NOMO-1 treated with dmso at 0.1 percent for 144 hours (cell line): ENCODE results near the gene DNAJB1.
"Not testable (repeated sequence)": the region's sequence is repeated elsewhere in the genome, so short reads cannot be mapped to it uniquely, and the experiment has no call there.

Source experiments
- DNase-seq: peaks from one replicate; lab custom pipeline; 2025; ENCODE audit not compliant: unreplicated experiment; lab: John Stamatoyannopoulos, UW

DNAJB1 gene

DNA sequence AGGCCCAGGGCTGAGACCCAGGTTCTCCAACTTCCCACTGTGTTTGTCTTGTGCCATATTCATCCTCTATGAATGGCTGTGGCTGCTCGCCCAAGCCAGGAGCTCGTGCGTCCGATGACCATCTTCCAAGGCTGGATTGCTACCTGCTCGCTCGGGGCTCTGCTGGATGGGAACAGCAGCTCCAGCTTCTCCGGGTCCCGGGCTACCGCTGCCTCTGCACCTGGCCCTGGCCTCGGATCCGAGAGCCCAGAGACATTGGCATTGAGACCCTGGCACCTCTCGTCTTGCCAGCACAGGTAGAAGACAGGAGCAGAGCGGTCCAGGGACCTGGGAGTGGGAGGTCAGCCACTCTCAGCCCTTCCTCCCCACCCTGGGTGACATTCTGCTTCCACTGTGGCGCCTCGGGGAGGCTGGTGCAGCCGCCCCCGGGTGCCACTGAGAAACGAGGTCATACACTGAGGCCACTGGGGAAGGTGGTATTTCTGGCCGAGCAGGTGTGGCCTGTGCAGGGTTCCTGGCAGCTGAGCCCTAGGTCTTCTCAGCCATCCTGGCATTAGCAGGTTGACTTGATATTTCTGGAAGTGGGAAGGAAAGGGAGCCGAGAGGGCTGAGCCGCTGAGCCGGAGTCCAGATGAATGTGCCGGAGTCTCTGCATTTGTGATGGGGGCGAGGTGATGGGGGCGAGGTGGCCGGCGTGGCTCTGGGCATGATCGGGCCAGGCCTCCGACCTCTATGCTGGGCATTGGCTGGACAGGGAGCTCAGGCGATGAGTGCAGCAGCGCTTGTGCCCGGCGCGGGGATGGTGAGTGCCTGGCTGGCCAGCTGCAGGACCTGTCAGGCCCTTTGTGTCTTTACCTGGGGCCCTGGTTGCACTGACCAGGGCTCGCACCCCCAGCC is 35.1 kb upstream of the DNAJB1 start:
- DNase-seq = no peak

DNA sequence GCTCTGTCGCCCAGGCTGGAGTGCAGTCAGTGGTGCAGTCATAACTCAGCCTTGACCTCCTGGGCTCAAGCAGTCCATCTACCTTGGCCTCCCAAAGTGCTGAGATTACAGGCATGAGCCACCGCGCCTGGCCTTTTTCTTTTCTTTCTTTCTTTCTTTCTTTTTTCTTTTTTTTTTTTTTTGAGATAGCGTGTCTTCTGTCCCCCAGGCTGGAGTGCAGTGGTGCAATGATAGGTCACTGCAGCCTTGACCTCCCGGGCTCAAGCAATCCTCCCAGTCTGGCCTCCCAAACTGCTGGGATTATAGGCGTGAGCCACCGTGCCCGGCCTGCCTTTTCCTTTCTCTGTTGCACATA is 33.8 kb upstream of the DNAJB1 start:
- DNase-seq = not testable (repeated sequence)

DNA sequence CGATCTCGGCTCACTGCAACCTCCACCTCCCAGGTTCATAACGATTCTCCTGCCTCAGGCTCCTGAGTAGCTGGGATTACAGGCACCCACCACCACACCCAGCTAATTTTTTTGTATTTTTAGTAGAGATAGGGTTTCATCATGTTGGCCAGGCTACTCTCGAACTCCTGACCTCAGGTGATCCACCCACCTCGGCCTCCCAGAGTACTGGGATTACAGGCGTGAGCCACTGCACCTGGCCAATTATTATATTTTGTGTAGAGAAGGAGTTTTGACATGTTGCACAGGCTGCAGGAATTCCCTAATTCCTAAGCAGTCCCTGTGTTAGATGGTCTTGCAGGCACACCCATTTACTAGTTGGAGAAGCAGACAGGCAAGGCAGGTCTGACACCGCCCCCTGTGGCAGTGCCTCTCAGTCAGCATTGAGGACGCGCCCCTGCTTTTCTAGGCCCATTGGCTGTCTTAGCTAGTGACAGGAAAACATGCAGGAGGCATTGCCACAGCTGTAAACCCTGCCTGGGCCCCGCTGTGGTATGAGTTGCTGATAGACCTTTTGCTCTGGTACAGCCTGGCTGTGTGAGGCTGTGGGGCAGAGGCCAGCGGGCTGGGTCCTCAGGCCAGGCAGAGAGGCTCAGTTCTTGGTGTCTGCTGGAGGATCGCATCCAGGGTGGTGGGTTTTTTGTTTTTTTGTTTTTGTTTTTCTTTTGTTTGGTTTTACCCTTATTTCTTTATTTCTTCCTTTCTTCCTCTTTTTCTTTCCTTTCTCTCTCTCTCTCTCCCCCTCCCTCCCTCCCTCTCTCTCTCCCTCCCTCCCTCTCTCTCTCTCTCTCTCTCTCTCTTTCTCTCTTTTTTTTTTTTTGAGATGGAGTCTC is 33.2 kb upstream of the DNAJB1 start:
- peak; percentile 92 for DNase-seq

GRCh38 chr19:14550201-14550754 is 32.1 kb upstream of the DNAJB1 start:
- DNase-seq = no peak

DNA sequence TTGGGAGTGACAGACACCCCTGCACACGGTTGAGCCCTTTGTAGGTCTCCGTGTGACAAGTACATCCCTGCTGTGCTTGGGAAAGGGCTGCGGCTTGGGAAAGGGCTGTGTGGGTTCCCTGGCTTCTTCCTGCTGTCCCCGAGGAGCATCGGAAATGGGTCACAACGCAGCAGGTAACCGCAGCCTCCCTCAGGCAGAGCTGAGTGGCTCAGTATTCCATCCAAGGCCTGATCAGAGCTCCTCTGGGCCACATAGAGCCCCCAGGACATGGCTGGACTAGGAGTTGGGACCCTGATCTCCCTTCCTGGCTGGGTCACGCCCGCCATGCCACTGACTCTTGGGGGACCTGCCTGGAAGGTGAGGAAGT is 27.5 kb upstream of the DNAJB1 start:
- DNase-seq = no peak

DNA sequence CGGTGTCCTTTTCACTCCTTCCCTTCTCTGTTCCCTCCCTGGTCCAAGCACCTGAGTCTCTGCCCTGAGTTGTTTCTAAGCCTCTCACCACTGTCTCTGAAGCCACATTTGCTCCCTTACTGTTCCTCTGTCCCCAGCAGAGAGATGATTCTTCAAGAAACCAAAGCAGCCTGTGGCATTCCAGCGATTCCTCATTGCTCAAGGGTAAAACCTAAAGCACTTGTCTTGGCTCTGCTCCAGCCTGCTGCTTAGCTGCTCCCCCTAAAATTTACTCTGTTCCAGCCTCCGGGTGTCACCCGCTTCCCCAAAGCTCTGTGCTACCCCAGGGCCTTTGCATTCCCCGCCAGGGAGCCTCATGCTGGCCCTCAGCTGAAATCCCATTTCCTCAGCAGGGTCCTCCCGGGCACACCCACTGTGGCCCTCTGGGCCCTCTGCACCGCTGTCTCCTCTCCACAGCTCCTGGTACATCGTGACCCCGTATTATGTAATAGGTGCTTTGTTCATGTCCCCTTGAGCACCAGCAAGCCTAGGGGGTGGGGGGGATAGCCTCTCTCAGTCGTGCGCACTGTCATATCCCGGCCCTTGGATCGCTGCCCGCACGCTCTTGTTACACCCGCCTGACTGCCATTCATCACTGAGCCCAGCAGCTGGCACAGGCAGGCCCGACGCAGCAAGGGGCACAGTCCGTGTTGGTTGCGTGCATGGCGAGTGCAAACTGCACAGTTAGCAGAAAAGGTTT is 26.9 kb upstream of the DNAJB1 start:
- no peak for DNase-seq

DNA sequence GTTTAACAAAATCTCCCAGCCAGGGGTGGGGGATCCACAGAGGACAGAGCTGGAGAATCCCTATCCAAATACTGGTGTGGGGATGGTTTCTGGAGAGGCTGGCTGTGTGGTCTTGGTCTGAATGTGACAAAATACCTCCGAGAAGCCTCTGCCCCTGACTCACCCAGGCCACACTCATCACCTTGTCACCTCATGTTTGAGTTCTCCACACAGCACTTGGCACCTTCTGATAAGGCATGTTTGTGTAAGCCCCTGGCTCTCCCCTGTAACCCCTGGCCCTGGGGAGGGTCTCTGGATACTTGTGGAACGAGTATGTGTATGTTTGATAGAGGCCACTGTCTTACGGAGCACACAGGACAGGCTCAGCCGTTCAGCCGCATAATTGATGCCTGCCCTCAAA is 25.9 kb upstream of the DNAJB1 start:
- no peak for DNase-seq

GRCh38 chr19:14542711-14543328 is 24.6 kb upstream of the DNAJB1 start:
- DNase-seq = peak; percentile 10

DNA sequence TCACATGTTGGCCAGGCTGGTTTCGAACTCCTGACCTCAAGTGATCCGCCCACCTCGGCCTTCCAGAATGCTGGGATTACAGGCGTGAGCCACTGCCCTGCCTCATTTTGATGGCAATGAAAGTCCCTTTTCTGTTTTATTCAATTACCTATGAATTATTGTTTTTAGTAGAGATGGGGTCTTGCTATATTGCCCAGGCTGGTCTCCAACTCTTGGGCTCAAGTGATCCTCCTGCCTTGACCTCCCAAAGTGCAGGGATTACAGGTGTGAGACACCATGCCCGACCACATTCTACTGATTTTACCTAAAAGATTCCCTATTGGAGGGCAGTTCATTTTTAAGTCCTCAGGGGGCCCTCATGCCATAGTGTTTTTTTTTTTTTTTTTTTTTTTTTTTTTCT is 23.8 kb upstream of the DNAJB1 start:
- DNase-seq = not testable (repeated sequence)

GRCh38 chr19:14540741-14541525 is 22.7 kb upstream of the DNAJB1 start:
- peak; percentile 49 for DNase-seq

GRCh38 chr19:14536926-14537692 is 18.9 kb upstream of the DNAJB1 start:
- DNase-seq = no peak

- DNase-seq = no peak
These were observed 15.3 kb upstream of the DNAJB1 start for GRCh38 chr19:14533450-14533849.

DNA sequence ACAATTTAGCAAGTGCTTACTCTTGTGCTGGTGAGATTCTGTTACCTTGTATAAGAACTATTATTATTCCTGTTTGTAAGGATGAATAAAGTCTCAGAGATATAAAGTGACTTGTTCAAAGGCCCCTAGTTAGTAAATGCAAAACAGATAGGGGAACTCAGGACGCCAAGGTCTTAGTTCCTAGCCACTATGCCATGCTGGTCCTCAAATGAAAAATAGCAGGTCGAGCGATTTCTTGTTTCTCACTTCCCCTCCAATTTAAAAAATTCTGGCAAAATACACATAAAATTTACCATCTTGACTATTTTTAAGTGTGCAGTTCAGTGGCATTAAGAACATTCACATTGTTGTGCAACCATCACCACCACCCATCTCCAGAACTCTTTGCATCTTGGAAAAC is 12.3 kb upstream of the DNAJB1 start:
- DNase-seq = peak; percentile 21

GRCh38 chr19:14530005-14530348 is 11.8 kb upstream of the DNAJB1 start:
- no peak for DNase-seq

DNA sequence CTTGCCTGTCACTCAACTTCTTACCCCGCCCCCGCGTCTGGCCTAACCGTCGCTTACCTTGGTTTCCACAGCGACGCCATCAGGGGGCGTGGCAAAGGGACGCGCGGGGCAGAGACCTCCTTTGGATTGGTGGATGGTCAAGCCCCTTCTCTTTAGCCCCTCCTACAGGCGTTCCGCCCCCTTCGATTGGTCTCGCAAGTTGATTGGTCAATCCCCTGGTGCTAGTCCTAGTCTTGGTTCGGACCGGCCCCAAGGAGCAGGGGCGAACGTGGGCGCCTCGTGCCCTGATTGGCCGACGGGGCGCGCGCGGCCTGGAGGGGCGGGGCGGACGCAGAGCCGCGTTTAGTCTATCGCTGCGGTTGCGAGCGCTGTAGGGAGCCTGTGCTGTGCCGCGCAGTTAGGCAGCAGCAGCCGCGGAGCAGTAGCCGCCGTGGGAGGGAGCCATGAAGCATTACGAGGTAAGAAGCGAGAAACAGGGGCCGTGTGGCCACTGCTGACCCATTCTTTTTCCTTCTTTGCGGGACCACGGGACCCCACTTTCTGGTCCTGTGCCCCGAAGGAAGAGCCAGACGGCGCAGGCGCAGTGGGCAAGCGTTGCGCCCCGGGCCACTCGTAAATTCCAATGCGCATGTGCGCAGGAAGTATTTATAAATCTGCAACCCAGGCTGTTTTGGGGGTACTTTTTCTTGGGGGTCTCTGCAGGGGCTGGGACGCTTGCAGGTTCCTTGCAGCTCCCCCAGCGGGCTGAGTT is 11.2 kb upstream of the DNAJB1 start, which contains the start of gene TECR:
TECR (plus strand) TSS at position 341 of the 751 bp plus-strand sequence; CDS start at position 444, 103 bp downstream.
- DNase-seq = peak; percentile 98

DNA sequence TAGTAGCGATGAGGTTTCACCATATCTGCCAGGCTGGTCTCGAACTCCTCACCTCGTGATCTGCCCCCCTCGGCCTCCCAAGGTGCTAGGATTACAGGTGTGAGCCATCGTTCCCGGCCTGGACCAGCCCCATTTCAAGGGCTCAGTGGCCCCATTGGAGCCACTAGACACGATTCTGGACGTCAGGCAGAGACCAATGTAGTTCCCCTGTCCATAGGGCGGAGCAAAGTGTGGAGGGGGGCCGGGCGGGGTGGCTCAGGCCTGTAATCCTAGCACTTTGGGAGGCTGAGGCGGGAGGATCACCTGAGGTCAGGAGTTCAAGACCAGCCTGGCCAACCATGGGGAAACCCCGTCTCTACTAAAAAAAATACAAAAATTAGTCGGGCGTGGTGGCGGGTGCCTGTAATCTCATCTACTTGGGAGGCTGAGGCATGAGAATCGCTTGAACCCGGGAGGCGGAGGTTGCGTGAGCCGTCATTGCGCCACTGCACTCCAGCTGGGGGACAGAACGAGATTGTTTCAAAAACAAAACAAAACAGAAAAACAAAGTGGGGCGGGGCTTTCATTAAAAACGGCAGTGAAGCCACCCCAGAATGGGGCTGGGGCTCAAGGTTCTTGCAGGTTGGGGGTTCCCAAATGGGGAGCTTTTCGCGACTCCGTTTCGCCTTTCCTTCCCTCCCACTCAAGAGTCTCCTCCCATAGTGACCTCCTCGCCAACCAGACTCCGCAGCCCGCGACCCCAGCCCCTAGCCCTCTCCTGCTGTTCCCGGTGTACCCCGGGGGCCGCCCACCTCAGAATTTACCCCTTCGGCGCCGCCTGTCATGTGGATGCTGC is 10.4 kb upstream of the DNAJB1 start:
- no peak for DNase-seq

DNA sequence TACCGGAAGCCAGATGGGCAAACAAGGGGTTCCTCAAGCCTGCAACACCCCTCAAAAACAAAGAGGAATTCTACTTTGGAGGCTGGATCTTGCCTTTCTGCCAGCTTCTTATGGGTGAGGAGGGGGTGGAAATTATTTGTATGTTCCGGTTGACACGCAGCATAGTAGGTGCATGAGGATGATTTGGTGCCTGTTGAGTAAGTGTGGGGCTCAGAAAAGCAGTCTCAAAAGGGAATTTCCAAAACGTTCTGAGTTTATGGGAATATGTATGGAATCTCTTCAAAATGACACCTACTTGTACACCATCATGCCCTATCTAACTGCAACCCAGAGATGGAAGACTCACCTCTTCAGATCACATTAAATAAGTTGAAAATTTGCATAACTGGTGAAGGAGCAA is 8.2 kb upstream of the DNAJB1 start:
- DNase-seq = no peak

DNA sequence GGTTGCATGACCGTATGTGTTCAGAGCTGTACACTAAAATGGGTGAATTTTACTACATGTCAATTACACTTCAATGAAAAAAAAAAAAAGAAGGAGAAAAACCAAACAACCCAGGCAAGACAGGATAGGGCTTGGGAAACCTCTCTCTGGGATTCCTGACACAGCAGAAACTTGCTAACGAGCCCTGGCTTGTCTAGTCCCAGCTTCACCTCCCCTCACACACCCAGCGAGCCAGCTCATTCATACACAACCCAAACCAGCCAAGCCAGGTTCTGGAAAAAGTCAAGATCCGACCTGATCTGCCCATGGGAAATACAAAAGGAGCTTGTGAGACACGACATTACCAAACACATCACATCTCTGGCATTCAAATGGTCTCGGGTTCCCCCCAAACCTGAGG is 7.5 kb upstream of the DNAJB1 start:
- no peak for DNase-seq
